ENCODE results near the gene PSMD1. TPM values are rescaled to one million over a fixed set of nuclear protein-coding genes. Genes with fewer than 3 reads are reported as not detected.

Gene PSMD1
- total and polyA plus RNA-seq, 2 of the 8 experiments (the other 6 are each of a cell fraction or from before 2014, with no cell fraction given): 179 to 272 TPM

DNA sequence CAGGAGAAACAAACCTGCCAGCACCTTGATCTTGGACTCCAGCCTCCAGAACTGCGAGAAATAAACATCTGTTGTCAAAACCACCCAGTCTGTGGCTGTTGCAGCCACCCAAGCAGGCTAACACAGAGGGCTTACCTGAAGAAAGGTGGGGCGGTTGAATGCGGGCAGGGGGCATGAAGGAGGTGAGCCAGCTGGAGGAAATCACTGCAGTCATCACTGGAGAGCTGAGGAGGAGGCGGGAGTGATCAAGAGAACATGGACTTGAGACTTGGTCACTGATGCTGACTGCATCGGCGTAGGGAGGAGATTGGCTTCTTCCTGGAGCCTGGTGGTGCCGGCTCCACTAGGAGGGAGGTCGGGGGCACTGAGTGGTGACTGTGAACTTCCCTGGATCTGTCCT, 127.2 kb downstream of the PSMD1 start (continued):
- TF ChIP-seq, protein P1, sequence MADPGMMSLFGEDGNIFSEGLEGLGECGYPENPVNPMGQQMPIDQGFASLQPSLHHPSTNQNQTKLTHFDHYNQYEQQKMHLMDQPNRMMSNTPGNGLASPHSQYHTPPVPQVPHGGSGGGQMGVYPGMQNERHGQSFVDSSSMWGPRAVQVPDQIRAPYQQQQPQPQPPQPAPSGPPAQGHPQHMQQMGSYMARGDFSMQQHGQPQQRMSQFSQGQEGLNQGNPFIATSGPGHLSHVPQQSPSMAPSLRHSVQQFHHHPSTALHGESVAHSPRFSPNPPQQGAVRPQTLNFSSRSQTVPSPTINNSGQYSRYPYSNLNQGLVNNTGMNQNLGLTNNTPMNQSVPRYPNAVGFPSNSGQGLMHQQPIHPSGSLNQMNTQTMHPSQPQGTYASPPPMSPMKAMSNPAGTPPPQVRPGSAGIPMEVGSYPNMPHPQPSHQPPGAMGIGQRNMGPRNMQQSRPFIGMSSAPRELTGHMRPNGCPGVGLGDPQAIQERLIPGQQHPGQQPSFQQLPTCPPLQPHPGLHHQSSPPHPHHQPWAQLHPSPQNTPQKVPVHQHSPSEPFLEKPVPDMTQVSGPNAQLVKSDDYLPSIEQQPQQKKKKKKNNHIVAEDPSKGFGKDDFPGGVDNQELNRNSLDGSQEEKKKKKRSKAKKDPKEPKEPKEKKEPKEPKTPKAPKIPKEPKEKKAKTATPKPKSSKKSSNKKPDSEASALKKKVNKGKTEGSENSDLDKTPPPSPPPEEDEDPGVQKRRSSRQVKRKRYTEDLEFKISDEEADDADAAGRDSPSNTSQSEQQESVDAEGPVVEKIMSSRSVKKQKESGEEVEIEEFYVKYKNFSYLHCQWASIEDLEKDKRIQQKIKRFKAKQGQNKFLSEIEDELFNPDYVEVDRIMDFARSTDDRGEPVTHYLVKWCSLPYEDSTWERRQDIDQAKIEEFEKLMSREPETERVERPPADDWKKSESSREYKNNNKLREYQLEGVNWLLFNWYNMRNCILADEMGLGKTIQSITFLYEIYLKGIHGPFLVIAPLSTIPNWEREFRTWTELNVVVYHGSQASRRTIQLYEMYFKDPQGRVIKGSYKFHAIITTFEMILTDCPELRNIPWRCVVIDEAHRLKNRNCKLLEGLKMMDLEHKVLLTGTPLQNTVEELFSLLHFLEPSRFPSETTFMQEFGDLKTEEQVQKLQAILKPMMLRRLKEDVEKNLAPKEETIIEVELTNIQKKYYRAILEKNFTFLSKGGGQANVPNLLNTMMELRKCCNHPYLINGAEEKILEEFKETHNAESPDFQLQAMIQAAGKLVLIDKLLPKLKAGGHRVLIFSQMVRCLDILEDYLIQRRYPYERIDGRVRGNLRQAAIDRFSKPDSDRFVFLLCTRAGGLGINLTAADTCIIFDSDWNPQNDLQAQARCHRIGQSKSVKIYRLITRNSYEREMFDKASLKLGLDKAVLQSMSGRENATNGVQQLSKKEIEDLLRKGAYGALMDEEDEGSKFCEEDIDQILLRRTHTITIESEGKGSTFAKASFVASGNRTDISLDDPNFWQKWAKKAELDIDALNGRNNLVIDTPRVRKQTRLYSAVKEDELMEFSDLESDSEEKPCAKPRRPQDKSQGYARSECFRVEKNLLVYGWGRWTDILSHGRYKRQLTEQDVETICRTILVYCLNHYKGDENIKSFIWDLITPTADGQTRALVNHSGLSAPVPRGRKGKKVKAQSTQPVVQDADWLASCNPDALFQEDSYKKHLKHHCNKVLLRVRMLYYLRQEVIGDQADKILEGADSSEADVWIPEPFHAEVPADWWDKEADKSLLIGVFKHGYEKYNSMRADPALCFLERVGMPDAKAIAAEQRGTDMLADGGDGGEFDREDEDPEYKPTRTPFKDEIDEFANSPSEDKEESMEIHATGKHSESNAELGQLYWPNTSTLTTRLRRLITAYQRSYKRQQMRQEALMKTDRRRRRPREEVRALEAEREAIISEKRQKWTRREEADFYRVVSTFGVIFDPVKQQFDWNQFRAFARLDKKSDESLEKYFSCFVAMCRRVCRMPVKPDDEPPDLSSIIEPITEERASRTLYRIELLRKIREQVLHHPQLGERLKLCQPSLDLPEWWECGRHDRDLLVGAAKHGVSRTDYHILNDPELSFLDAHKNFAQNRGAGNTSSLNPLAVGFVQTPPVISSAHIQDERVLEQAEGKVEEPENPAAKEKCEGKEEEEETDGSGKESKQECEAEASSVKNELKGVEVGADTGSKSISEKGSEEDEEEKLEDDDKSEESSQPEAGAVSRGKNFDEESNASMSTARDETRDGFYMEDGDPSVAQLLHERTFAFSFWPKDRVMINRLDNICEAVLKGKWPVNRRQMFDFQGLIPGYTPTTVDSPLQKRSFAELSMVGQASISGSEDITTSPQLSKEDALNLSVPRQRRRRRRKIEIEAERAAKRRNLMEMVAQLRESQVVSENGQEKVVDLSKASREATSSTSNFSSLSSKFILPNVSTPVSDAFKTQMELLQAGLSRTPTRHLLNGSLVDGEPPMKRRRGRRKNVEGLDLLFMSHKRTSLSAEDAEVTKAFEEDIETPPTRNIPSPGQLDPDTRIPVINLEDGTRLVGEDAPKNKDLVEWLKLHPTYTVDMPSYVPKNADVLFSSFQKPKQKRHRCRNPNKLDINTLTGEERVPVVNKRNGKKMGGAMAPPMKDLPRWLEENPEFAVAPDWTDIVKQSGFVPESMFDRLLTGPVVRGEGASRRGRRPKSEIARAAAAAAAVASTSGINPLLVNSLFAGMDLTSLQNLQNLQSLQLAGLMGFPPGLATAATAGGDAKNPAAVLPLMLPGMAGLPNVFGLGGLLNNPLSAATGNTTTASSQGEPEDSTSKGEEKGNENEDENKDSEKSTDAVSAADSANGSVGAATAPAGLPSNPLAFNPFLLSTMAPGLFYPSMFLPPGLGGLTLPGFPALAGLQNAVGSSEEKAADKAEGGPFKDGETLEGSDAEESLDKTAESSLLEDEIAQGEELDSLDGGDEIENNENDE (IDR thresholded peaks at IDR 0.05; ENCODE audit: insufficient replicate concordance, low read length): no peak
- no peak for TF ChIP-seq SUZ12 (IDR thresholded peaks at IDR 0.05; ENCODE audit: low read length)
- TF ChIP-seq ASH2L (IDR thresholded peaks at IDR 0.05; ENCODE audit: low read length): no peak
- no peak for TF ChIP-seq NRF1 (IDR thresholded peaks at IDR 0.05; ENCODE audit: low read depth, low read length)
- no peak for TF ChIP-seq KDM5A (IDR thresholded peaks at IDR 0.05; ENCODE audit: low read length)
- TF ChIP-seq, protein P2, sequence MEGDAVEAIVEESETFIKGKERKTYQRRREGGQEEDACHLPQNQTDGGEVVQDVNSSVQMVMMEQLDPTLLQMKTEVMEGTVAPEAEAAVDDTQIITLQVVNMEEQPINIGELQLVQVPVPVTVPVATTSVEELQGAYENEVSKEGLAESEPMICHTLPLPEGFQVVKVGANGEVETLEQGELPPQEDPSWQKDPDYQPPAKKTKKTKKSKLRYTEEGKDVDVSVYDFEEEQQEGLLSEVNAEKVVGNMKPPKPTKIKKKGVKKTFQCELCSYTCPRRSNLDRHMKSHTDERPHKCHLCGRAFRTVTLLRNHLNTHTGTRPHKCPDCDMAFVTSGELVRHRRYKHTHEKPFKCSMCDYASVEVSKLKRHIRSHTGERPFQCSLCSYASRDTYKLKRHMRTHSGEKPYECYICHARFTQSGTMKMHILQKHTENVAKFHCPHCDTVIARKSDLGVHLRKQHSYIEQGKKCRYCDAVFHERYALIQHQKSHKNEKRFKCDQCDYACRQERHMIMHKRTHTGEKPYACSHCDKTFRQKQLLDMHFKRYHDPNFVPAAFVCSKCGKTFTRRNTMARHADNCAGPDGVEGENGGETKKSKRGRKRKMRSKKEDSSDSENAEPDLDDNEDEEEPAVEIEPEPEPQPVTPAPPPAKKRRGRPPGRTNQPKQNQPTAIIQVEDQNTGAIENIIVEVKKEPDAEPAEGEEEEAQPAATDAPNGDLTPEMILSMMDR (IDR thresholded peaks at IDR 0.05; ENCODE audit: control extremely low read depth in 1 of 3, insufficient read depth in 1 of 3, low read depth in 1 of 3, low read length in 3 of 3): no peak
- TF ChIP-seq MAFK (IDR thresholded peaks at IDR 0.05; ENCODE audit: low read depth, low read length): no peak
- TF ChIP-seq YY1 (IDR thresholded peaks at IDR 0.05; ENCODE audit: low read depth, low read length): no peak
- TF ChIP-seq SIN3A (conservative IDR thresholded peaks at IDR 0.05 in 1 of 2, IDR thresholded peaks at IDR 0.05 in 1 of 2; ENCODE audit: low read depth in 1 of 2, low read length in 2 of 2): no peak
